ENCODE results near the gene GMEB1.

Gene GMEB1

DNA sequence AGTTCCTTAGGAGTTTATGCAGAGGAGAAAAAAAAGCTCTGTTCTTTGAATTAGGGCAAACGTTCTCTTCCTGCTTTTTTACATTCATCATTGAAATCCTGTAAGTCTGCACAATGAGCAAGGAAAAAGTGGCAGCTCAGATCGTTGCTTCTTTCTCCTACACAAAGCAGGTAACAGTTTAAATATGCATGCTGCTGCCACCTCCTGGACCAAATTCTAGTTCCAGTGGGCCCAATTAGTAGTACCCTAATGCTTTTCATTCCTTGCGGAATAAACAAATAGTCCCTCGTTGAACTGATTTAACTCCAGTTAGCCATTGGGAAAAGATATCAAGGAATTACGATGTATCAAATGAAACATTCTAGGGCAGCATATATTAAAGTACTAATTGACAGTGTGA, 88.3 kb downstream of the GMEB1 start:
- DNase-seq: peak in 1 of 2 experiments; percentile 38
- TF ChIP-seq POLR2A (IDR thresholded peaks at IDR 0.05; ENCODE audit: low read length) (no peak), GATA1 (IDR thresholded peaks at IDR 0.05; ENCODE audit: low read depth, low read length) (no peak)

DNA sequence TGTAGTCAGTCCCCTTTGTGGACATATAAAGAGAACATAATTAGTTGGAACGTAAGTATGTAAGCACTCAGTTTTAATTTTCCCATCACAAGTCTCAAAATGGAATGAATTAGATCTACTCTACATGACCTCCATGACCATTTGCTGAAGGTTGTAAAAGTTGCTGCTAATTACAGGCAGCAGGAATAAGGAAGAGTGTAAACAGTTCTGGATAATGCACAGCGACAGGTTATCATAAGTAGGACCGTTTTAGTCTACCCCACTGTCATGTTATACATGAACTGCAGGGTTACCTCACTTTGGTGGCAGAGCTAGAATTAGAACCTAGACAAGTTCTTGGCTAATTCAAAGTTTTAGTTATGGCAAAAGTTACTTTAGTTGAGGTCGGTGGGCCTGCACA, 89.8 kb downstream of the GMEB1 start:
- TF ChIP-seq GATA1 (IDR thresholded peaks at IDR 0.05; ENCODE audit: low read depth, low read length): no peak
- TF ChIP-seq POLR2A (IDR thresholded peaks at IDR 0.05; ENCODE audit: low read length): no peak
- no peak for DNase-seq

DNA sequence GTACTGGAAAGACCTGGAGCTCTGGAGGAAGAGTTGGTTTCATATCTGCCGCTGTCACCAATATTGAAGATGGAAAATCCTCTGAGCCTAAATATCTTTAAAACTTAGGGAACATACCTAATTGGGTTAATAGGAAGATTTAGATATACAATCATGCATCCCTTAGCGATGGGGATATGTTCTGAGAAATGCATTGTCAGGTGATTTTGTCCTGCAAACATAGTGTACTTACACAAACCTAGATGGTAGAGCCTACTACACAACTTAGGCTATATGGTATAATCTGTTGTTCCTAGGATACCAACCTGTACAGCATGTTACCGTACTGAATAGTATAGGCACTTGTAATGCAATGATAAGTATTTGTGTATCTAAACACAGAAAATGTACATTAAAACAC, 90.7 kb downstream of the GMEB1 start:
- no peak for TF ChIP-seq POLR2A (IDR thresholded peaks at IDR 0.05; ENCODE audit: low read length)
- no peak for TF ChIP-seq GATA1 (IDR thresholded peaks at IDR 0.05; ENCODE audit: low read depth, low read length)
- no peak for DNase-seq

DNA sequence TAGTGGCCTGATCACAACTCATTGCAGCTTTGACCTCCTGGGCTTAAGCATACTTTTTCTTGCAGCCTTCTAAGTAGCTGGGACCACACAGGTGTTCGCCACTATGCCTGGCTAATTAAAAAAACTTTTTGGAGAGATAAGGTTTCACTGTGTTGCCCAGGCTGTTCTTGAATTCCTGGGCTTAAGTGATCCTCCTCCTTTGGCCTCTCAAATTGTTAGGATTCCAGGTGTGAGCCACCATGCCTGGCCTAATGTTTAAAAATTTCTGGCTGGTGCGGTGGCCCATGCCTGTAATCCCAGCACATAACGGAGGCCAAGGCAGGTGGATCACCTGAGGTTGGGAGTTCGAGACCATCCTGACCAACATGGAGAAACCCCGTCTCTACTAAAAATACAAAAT, 92.6 kb downstream of the GMEB1 start:
- TF ChIP-seq POLR2A (IDR thresholded peaks at IDR 0.05; ENCODE audit: low read length) (no peak), GATA1 (IDR thresholded peaks at IDR 0.05; ENCODE audit: low read depth, low read length) (no peak)
- no peak for DNase-seq

DNA sequence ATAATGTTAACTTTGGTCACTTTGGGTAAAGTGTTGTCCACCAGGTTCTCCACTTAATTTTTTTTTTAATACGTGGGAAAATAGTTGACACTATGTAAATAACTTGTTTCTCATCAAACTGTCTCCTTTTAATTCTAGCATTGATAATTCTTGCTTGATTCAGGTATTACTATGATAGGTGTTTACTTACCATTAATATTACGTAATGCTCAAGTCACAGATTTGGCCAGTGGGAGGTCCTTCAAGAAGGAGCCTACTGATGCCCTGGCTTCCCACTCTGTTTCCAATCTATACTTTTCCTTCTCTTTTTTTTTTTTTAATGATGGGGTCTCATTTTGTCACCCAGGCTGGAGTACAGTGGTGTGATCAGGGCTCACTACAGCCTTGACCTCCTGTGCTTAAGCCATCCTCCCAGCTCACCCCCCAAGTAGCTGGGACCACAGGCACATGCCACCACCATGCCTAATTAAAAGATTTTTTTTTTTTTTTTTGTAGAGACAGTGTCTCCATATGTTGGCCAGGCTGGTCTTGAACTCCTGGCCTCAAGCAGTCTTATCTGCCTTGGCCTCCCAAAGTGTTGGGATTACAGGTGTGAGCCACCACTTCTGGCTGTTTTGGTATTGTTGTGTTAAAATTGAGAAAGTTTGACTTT, 98.1 kb downstream of the GMEB1 start:
- TF ChIP-seq POLR2A (IDR thresholded peaks at IDR 0.05; ENCODE audit: low read length) (no peak), GATA1 (IDR thresholded peaks at IDR 0.05; ENCODE audit: low read depth, low read length) (no peak)
- no peak for DNase-seq
